HG03139 (cell line): Measurements from ENCODE around the gene HECTD4.
"Not testable (repeated sequence)": the region's sequence is repeated elsewhere in the genome, so short reads cannot be mapped to it uniquely, and the experiment has no call there.

Experiments
- ATAC-seq: cut with Tn5 transposase; IDR thresholded peaks from one replicate; pipeline ENCODE4 v1.9.1; 2021; ENCODE audit not compliant: unreplicated experiment

HECTD4 gene

GRCh38 chr12:112381883-112382796 lies at the start of gene HECTD4:
HECTD4 (minus strand) TSS chr12:112382431; CDS start chr12:112382128, 303 bp downstream.
- ATAC-seq, result peak; percentile 79

- no peak for ATAC-seq
These were observed 49.7 kb upstream of the HECTD4 start for GRCh38 chr12:112431965-112432364.

GRCh38 chr12:112430929-112431328 lies 48.7 kb upstream of the HECTD4 start:
- ATAC-seq, result no peak

GRCh38 chr12:112427760-112428159 lies 45.5 kb upstream of the HECTD4 start:
- ATAC-seq, result no peak

- no peak for ATAC-seq
These were observed 43.6 kb upstream of the HECTD4 start for GRCh38 chr12:112425582-112426382.

- ATAC-seq, result no peak
These were observed 41.9 kb upstream of the HECTD4 start for GRCh38 chr12:112424126-112424525.

GRCh38 chr12:112422531-112422930 lies 40.3 kb upstream of the HECTD4 start:
- no peak for ATAC-seq

GRCh38 chr12:112421363-112421762 lies 39.1 kb upstream of the HECTD4 start:
- ATAC-seq, result no peak

- no peak for ATAC-seq
These were observed 38.5 kb upstream of the HECTD4 start for GRCh38 chr12:112420740-112421139.

- no peak for ATAC-seq
These were observed 37.3 kb upstream of the HECTD4 start for GRCh38 chr12:112419297-112420133.

GRCh38 chr12:112418608-112419296 lies 36.5 kb upstream of the HECTD4 start, which contains the start of gene PTPN11:
PTPN11 (plus strand) TSS chr12:112418947; CDS start chr12:112419112, 165 bp downstream.
- ATAC-seq, result peak; percentile 74

- ATAC-seq, result no peak
These were observed 36.0 kb upstream of the HECTD4 start for GRCh38 chr12:112418273-112418607.

GRCh38 chr12:112415457-112415856 lies 33.2 kb upstream of the HECTD4 start:
- ATAC-seq, result not testable (repeated sequence)

- no peak for ATAC-seq
These were observed 31.8 kb upstream of the HECTD4 start for GRCh38 chr12:112413855-112414625.

- no peak for ATAC-seq
These were observed 27.6 kb upstream of the HECTD4 start for GRCh38 chr12:112409906-112410244.

- ATAC-seq, result peak; percentile 80
These were observed 27.1 kb upstream of the HECTD4 start, which contains the start of gene RPL6 for GRCh38 chr12:112409064-112409905. RPL6 (minus strand) TSS chr12:112409605; CDS start chr12:112408656, 949 bp downstream.

- ATAC-seq, result no peak
These were observed 26.4 kb upstream of the HECTD4 start for GRCh38 chr12:112408621-112409020.

GRCh38 chr12:112407683-112408082 lies 25.5 kb upstream of the HECTD4 start:
- ATAC-seq, result not testable (repeated sequence)
